Measurements from ENCODE around the gene NIPAL4.
A peak's percentile ranks its signal among the peaks of the same experiment; 100 is the strongest.

The NIPAL4 gene

GRCh38 chr5:157464519-157465171 is 4.6 kb downstream of the NIPAL4 start (continued):
- TF ChIP-seq ZNF692 (tag by site-specific recombination; IDR thresholded peaks at IDR 0.05) (peak; percentile 44), ZBTB20 (tag by site-specific recombination; IDR thresholded peaks at IDR 0.05) (peak; percentile 15; the same call in 1 of the 2 replicates), ZNF366 (tag by site-specific recombination; conservative IDR thresholded peaks at IDR 0.05) (peak; percentile 62), ZNF518A (tag by site-specific recombination; conservative IDR thresholded peaks at IDR 0.05; ENCODE audit: low read depth) (0 out of 2 replicates have a peak, but pooled peaks have one; percentile 40), ZEB2 (tag by site-specific recombination; IDR thresholded peaks at IDR 0.05) (peak; percentile 89), ZNF221 (tag by site-specific recombination; IDR thresholded peaks at IDR 0.05; ENCODE audit: borderline replicate concordance) (no peak), ZNF664 (tag by site-specific recombination; IDR thresholded peaks at IDR 0.05) (peak; percentile 72; the same call in 1 of the 2 replicates), KLF1 (tag by site-specific recombination; IDR thresholded peaks at IDR 0.05) (no peak), ZFHX2 (tag by site-specific recombination; conservative IDR thresholded peaks at IDR 0.05) (no peak), SCRT2 (tag by site-specific recombination; IDR thresholded peaks at IDR 0.05) (peak; percentile 35), ZNF660 (tag by site-specific recombination; IDR thresholded peaks at IDR 0.05) (peak; percentile 41; the same call in 1 of the 2 replicates), ZNF211 (tag by site-specific recombination; IDR thresholded peaks at IDR 0.05; ENCODE audit: low read depth) (no peak), KLF17 (tag by site-specific recombination; IDR thresholded peaks at IDR 0.05) (peak; percentile 73), ZNF324 (tag by site-specific recombination; IDR thresholded peaks at IDR 0.05) (peak; percentile 61; the same call in 1 of the 2 replicates), ZNF140 (tag by site-specific recombination; IDR thresholded peaks at IDR 0.05) (no peak), ZNF501 (tag by site-specific recombination; IDR thresholded peaks at IDR 0.05) (no peak), BCL11B (tag by site-specific recombination; IDR thresholded peaks at IDR 0.05; ENCODE audit: low read depth) (no peak), SP7 (tag by site-specific recombination; IDR thresholded peaks at IDR 0.05) (peak; percentile 81)
- TF ChIP-seq, protein P1, sequence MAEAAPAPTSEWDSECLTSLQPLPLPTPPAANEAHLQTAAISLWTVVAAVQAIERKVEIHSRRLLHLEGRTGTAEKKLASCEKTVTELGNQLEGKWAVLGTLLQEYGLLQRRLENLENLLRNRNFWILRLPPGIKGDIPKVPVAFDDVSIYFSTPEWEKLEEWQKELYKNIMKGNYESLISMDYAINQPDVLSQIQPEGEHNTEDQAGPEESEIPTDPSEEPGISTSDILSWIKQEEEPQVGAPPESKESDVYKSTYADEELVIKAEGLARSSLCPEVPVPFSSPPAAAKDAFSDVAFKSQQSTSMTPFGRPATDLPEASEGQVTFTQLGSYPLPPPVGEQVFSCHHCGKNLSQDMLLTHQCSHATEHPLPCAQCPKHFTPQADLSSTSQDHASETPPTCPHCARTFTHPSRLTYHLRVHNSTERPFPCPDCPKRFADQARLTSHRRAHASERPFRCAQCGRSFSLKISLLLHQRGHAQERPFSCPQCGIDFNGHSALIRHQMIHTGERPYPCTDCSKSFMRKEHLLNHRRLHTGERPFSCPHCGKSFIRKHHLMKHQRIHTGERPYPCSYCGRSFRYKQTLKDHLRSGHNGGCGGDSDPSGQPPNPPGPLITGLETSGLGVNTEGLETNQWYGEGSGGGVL (tag by site-specific recombination; IDR thresholded peaks at IDR 0.05) = peak; percentile 41; the same call in 1 of the 2 replicates
- TF ChIP-seq, protein P2, sequence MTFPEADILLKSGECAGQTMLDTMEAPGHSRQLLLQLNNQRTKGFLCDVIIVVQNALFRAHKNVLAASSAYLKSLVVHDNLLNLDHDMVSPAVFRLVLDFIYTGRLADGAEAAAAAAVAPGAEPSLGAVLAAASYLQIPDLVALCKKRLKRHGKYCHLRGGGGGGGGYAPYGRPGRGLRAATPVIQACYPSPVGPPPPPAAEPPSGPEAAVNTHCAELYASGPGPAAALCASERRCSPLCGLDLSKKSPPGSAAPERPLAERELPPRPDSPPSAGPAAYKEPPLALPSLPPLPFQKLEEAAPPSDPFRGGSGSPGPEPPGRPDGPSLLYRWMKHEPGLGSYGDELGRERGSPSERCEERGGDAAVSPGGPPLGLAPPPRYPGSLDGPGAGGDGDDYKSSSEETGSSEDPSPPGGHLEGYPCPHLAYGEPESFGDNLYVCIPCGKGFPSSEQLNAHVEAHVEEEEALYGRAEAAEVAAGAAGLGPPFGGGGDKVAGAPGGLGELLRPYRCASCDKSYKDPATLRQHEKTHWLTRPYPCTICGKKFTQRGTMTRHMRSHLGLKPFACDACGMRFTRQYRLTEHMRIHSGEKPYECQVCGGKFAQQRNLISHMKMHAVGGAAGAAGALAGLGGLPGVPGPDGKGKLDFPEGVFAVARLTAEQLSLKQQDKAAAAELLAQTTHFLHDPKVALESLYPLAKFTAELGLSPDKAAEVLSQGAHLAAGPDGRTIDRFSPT (tag by site-specific recombination; IDR thresholded peaks at IDR 0.05) = peak; percentile 32; the same call in 1 of the 2 replicates
- TF ChIP-seq, protein P3, sequence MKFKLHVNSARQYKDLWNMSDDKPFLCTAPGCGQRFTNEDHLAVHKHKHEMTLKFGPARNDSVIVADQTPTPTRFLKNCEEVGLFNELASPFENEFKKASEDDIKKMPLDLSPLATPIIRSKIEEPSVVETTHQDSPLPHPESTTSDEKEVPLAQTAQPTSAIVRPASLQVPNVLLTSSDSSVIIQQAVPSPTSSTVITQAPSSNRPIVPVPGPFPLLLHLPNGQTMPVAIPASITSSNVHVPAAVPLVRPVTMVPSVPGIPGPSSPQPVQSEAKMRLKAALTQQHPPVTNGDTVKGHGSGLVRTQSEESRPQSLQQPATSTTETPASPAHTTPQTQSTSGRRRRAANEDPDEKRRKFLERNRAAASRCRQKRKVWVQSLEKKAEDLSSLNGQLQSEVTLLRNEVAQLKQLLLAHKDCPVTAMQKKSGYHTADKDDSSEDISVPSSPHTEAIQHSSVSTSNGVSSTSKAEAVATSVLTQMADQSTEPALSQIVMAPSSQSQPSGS (tag by site-specific recombination; IDR thresholded peaks at IDR 0.05; ENCODE audit: low read depth) = 0 out of 2 replicates have a peak, but pooled peaks have one; percentile 21
